Measurements from ENCODE around the gene WNT3.
"Not testable (repeated sequence)": the region's sequence is repeated elsewhere in the genome, so short reads cannot be mapped to it uniquely, and the experiment has no call there.

WNT3 gene

DNA sequence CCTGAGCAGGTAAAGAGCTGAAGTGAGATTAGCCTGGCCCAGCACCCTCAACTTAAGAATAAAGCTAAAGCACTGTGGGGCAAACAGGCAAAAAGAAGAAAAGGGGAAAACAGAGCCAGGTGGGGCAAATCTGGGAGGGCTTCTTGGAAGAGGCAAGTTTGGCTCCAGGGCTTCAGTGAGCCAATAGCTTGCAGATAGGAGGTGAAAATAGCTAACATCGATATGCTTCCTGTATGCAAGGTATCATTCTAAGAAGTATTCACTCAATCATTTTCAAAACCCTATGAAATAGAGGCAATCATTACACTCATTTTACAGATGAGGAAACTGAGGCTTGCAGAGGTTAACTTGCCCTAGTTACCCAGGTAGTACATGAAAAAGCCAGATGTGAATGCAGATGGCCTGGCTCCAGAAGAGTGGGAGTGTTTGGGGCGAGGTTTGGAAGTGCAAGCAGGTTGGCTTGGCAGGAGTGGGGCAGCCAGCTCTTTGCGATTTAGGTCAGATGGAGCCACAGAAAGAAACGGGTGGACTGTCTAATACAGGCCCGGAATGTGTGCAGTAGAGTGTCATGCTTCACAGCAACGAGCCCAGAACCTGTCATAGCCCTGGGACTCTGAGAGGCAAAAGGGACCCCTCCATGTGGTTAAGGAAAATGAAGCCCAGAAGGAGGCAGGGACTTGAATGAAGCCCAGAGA, 5.7 kb downstream of the WNT3 start:
- no peak for DNase-seq (ENCODE audit: low spot score)

DNA sequence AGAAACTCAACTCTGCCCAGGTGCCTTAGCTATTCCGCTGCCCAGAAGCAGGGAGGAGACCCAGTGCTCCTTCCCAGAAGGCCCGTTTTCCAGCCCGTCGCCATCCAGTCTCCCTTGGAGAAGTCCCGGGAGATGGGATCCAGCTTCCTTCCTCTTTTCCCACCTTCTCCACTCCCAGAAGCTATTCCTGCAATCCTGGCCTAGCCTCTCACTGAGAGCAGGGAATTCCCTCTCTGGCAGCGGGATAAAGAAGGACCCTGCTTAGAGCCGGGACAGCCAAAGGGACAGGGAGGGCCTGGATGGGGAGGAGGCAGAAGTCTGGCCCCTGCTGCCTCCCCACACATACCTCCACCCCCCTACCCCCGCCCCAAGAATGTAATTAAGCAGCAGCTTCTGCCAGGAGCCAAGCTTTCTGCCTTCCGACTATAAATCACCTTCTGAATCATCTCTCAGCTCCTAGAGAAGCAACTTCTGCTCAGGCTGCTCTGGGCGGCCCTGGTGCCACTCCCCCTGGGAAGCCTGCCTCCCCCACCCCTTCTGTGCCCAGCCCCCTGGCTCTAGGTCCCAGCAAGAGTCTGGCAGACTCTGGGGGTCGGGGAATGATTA, 6.4 kb downstream of the WNT3 start:
- no peak for DNase-seq (ENCODE audit: low spot score)

DNA sequence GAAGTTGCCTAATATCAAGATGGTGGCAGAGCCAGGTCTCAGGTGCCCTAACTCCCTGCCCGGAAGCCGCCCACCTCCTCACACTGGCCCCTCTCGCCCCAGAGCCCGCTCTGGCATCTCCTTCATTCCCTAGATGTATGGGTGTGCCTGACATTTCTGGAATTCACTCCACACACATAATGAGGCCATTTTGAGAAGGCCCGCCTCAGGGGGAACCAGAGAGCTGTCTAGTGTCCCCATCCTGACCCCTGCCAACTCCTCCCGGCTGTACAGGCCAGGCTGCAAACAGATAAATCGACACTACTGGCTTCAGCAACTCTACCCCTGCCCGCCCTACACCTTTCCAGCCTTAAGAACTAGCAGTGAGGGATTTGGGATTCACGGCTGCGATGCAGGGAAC, 7.7 kb downstream of the WNT3 start:
- DNase-seq (ENCODE audit: low spot score) = no peak

DNA sequence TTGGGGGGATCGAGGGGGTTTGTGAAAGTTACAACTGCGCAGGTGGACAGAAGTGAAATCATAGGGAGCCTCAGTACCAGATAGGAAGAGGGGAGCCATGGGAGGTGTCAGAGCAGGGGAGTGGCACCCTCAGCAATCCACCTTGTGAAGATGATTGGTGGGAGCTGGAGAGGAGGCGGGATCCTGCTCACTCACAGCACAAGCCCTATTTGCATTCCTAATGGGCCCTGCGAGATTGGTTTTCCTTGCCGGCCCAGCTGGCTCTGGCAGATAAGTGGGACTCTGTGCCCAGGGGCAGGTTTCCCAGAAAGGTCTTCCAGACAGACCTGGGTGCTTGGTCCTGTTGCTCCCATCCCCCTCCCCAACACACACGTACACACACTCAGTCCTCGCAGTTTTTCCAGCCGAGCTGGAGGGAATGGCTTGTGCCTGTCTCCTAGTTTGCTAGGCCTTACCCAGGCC, 9.4 kb downstream of the WNT3 start:
- DNase-seq (ENCODE audit: low spot score) = no peak

DNA sequence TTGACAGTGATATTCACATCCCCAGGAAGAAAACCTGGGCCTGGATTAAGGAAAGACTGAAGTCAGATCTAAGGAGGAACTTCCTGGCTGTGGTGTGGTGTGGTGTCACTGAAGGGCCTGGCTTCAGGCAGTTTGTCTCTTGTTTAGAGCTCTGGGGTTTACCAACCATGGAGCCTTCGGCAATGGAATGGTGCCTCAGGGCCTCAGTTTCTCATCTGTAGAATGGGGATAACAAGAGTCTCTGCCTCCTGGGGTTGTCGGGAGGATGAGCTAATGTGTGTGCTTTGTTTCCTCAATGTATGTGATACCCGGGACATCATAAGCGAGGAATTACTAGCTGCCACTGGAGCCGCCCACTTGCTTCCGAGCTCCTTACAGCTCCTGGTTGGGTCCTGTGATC, 12.7 kb downstream of the WNT3 start:
- no peak for DNase-seq (ENCODE audit: low spot score)

DNA sequence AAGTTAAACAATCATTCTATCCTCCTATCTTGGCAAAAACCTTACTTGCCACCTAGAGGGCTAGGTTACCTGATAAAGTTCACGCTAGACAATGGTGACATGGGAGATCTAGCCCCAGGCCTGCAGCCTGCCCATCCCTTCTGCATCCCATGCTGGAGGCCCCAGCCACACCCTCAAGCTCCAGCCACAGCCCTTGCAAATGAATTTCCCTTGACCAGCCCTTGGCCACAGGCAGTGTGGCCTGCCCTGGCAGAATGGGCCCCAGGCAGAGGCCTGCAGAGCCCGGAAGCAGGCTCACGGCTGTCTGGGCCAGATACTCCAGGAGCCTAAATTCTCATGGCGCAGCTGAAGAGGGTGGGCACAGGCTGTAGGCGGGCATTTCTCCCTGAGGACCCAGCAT, 14.9 kb downstream of the WNT3 start:
- no peak for DNase-seq (ENCODE audit: low spot score)

DNA sequence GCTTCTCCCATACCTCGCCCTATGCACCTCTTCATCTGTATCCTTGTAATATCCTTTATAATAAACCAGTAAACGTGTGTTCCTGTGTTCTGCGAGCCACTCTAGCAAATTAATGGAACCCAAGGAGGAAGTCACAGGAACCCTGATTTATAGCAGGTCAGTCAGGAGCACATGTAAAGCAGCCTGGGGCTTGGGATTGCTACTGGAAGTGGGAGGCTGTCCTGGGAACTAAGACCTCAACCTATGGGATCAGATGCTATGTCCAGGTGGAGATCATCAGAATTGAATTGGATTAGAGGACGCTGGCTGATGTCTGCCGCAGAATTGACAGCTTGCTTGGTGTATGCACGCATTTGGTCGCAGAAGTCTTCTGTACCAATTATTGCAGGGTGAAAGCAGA, 15.7 kb downstream of the WNT3 start:
- no peak for DNase-seq (ENCODE audit: low spot score)

DNA sequence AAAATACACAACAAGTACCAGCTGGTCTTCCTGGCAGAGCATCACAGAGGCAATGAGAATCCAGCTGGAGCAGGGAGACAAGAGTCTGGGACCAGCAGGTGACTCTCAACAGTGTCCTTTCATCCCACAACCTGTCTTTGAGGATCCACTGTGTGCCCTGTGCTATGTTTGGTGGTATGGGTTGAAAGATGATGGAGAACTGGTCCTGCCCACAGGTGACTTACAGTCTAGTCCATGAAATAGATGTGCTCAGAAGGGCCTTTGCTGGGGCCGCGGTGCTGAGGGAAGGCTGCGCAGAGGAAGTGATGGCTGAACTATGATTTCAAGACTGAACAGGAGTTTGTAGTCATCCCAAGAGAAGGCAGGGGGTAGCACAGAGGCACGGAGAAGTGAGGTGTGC, 17.9 kb downstream of the WNT3 start:
- DNase-seq (ENCODE audit: low spot score) = no peak

DNA sequence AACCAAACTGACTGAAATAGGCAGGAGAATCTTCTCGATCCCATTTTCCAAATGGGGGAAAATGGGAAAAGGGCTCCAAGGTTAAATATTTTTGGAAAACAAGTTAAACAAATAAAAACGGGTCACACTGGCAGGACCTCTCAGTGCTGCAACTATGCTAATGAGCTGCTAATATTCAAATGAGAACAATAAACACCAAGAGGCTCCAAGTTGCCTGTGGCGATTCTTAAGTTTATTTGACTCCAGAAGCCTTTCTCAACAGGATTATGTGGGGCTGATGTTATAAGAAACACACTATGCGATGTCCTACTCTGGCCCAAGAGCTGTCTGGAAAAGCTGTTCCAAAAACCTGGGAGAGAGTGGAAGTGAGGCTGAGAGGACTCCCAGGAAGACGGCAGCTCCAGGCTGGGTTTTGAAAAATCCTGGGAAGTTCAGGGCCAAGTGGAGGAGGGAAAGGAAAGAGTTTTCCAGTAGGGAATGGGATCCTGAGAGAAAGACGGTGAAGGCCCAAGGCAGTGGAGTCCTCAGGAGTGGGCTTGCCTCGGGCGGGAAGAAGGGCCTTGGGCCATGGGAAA, 21.4 kb downstream of the WNT3 start:
- no peak for DNase-seq (ENCODE audit: low spot score)

DNA sequence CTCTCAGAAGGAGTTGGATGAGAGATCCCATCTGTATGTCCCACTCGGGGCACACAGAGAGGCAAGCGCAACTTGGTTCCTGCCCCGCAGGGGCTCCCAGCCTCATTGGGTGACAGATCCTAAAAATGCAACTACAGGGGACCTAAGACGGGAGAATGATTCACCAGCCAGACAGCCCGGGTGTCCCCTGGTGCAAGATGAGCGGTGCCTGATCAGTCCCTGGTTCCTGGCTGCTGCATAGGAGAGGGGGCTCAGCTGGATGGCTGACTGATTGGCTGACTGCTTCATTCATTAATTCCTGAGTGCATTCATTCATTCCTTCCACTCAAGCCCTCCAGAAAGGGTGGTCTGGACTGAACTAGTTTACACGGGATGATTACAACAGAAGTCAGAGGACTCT, 22.0 kb downstream of the WNT3 start:
- DNase-seq (ENCODE audit: low spot score) = no peak

DNA sequence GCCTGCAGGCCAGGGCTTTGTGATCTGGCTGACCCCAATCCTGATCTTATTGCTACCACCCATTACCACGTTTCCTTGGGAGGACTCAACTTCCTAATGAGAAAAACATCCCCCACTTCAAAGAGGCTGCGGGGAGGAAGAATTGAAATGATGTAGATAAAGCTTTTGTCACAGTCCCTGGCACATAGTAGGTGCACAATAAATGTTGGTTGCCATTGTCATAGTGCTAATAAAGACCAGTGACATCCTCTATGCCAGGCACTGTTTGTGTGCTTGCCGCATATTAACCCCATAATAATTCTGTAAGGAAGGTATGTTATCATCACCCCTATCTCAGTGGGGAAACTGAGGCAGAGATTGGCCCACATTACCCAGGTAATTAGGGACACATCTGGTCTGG, 22.4 kb downstream of the WNT3 start:
- DNase-seq (ENCODE audit: low spot score) = no peak

DNA sequence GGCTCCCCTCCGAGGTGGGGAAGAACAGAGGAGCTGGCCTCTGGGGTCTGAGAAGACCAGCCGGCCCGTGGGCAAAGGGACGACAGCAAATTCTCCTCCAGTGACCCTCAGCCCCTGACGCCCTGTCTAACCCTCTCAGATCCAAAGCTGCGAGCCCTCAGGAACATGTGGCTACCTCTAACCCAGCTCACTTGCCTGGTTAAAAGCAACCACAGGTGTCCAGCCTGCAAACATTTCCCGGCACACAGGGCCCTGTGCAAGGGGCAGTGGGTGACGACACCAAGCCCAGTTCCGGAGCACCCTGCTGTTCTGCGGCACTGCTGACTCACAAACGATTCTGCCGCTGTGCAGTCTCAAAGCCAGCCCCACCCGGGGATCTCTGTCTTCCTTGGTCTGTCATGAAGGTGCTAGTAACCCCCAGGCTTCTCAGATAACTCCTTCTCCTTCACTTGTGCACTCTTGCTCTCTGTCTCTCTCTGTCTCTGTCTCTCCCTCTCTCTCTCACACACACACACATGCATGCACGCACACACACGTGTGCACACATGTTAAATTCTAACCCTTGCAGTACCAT, 23.0 kb downstream of the WNT3 start:
- no peak for DNase-seq (ENCODE audit: low spot score)

DNA sequence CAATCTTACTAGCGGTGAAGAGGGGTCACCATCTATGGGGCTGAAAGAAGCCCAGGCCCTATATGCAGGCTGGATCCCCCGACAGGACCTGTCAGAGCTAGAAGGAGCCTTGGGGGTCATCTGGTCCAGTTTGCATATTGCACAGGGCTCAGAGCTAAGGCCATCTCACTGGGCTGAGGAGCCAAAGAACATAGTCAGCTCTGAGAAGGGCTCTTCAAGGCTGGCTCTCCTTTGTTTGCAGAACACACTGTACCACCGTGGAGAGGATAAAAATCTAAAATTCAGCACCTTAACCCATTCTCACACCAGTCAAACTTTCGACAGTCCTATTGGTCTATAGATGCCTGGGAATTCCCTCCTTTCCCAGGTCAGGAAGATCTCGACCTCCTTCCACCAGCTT, 24.2 kb downstream of the WNT3 start:
- no peak for DNase-seq (ENCODE audit: low spot score)

DNA sequence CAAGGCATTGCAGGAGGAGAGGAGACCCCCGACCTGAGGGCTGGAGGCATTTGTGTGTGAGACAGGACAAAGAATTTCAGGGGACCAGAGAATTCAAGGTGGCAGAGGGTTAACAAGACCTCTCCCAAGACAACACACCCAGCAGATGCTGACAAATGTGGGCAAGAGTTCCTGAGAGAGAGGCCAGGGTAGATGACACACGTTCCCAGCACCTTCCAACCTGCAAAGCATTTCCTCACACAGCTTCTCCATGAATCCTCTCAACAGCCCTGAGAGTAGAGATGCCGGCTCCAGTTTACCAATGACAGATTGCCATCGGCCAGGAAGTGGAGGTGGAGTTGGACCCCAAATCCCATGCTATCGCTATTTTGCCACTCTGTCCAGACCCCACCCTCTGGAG, 25.0 kb downstream of the WNT3 start:
- no peak for DNase-seq (ENCODE audit: low spot score)

DNA sequence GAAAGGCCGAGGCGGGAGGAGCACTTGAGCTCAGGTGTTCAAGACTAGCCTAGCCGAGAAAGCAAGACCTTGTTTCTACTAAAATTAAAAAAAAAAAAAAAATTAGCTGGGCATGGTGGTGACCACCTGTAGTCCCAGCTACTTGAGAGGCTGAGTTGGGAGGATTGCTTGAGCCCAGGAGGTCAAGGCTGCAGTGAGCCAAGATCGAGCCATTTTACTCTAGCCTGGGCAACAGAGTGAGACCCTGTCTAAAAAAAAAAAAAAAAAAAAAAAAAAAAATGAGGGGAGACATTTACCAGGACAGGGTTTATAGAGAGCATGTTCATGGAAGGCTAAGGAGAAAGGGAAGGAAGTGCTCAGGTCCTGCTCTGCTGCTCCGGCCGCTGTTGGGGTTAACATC, 25.5 kb downstream of the WNT3 start:
- DNase-seq (ENCODE audit: low spot score) = not testable (repeated sequence)

DNA sequence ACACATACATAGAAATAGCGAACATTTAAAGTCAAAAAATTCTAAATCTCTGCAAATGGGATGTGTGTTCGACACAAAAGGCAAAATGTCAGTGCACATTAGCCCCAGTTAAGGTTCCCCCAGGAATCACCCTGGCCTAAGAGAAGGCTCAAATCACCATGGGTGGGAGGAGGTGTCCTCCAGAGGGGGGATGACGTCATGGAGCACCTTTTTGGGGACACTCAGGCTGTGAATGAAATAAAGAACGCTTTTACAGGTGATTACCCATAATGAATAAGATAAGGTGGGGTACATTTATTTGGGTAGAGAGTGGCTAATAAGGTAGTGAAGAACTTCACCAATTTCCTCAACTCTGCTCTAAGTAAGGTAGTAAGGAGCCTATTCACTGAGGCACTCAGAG, 26.4 kb downstream of the WNT3 start:
- no peak for DNase-seq (ENCODE audit: low spot score)

DNA sequence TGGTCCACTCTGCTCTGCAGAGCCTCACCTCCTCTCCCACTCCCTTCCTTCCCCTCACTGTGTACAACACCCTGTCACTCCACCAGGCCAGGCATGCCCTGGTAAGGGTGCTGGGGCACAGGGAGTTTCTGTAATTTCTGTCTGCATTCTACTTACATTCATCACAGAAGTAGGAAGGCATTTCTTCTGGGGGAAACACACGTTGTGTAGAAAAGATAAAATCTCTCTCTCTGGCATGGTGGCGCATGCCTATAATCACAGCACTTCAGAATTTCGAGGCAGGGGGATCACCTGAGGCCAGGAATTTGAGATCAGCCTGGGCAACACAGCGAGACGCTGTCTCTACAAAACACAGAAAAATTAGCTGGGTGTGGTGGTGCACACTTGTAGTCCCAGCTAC, 27.0 kb downstream of the WNT3 start:
- no peak for DNase-seq (ENCODE audit: low spot score)

DNA sequence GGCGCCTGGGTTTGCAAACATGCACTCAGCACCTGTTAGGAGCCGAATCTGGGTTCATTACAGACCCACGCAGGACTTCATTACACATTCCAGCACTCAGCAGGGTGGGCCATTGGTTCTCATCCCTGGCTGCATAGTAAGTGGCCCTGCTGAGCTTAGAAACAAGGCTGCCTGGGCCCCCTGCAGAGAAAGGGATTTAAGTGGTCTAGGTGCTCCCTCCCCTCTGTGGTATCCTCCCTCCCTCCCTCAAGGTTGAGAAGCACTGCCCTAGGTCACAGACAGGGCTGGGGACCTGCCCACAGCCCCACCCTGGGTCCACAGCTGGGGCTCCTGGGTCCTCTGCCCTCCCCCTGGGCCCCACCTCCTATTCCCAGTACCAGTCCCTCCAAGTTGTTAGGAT, 28.3 kb downstream of the WNT3 start:
- DNase-seq (ENCODE audit: low spot score) = no peak

DNA sequence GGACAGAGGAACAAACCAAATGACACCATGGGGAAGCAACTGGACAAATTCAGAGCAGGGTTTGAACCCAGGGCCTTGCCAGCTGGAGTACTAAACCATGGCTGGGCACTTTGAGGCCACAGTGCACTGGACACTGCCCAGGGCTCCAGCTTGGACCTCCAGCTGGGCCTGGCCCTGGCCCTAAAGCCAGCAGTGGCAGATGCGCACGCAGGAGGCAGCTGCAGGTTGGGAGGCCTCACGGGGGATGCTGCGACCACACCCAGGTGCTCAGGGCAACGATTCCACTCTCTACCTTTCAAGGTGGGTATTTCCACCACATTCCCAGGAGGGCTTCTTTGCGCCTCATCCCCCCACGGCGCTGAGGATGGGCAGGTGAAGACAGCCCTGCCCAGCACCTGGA, 28.9 kb downstream of the WNT3 start:
- no peak for DNase-seq (ENCODE audit: low spot score)

DNA sequence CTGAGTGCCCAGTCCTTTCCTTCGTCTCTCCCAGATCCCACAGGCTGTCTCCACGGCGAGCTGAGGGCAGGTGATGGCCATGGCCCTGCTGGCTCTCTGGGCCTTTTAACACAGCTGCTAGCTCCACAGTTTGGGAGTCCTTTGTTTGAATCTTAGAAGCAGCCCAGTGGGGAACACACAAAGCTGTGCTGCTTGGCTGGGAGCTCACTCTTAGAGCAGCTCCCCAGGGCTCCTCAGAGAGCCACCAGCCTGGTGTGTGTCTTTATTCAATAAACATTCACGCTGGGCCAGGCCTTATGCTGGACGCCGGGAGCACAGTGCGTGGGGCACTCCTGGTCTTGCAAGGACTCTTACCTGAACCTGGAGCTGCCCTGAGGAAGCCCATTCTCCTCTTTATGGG, 29.7 kb downstream of the WNT3 start:
- no peak for DNase-seq (ENCODE audit: low spot score)

DNA sequence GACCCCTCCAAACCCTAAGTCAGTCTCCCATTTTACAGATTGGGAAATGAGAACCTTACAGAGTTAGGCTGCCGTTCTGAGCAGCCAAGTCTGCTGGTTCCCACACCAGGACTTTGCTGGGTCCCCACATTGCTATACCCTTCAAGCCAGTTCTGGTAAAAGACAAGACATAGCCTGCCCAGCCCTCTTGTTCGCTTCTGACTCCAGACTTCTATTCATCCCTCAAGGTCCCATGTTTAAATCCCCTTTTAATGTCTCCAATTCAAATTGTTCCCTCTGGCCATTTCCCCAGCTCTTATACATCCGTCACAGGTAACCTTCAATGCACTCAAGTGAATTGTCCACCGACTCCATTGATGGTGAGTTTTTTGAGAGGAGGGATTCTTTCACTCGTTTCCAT, 30.2 kb downstream of the WNT3 start:
- no peak for DNase-seq (ENCODE audit: low spot score)

DNA sequence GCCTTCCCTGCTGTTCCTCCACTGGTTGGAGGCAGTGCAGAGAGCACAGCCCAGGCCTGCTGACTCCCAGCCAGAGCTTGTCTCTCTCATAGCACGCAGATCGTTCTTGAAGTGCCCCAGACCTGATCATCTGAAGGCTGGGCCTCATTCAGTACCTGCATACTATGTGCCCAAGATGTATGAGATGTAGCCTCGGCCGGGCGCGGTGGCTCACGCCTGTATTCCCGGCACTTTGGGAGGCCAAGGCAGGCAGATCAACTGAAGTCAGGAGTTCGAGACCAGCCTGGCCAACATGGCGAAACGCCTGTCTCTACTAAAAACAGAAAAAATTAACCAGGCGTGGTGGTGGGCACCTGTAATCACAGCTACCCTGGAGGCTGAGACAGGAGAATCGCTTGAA, 31.0 kb downstream of the WNT3 start:
- DNase-seq (ENCODE audit: low spot score) = no peak

DNA sequence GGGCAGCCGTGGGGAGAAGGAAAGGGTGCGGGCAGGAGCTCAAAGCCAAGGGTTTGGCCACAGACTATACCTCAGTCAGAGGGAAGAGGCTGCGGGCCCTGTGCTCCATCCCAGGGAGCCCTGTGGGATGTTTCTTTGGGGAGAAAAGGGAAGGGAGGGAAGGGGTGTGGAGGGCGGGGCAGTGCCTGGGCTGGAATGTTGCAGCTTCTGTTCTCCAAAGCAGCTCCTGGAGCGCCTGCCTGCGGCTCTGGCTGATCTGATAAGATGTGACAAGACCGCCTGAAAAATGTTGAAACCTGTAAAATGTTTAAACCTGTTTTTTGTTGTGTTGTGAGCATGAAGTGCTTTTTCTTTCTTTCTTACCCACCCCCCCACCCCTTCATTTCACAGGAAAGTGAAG, 32.8 kb downstream of the WNT3 start:
- DNase-seq (ENCODE audit: low spot score) = no peak

Measured in COLO829 (cell line).